ENCODE data around the gene NAT8.
"Not testable (repeated sequence)": the region's sequence is repeated elsewhere in the genome, so short reads cannot be mapped to it uniquely, and the experiment has no call there.

The NAT8 gene

GRCh38 chr2:73630662-73631266 is 11.5 kb downstream of the NAT8 start:
- not testable (repeated sequence) for DNase-seq

- not testable (repeated sequence) for DNase-seq
Observed at GRCh38 chr2:73628493-73628892, 13.7 kb downstream of the NAT8 start.

GRCh38 chr2:73626237-73626636 is 16.0 kb downstream of the NAT8 start:
- not testable (repeated sequence) for DNase-seq

GRCh38 chr2:73624625-73625024 is 17.6 kb downstream of the NAT8 start:
- DNase-seq: not testable (repeated sequence)

GRCh38 chr2:73624036-73624435 is 18.2 kb downstream of the NAT8 start:
- not testable (repeated sequence) for DNase-seq

GRCh38 chr2:73619925-73620324 is 22.3 kb downstream of the NAT8 start:
- not testable (repeated sequence) for DNase-seq

GRCh38 chr2:73614997-73615396 is 27.2 kb downstream of the NAT8 start:
- DNase-seq: no peak

GRCh38 chr2:73614105-73614504 is 28.1 kb downstream of the NAT8 start:
- no peak for DNase-seq

- no peak for DNase-seq
Observed at GRCh38 chr2:73611867-73612266, 30.4 kb downstream of the NAT8 start.

GRCh38 chr2:73611193-73611592 is 31.0 kb downstream of the NAT8 start:
- no peak for DNase-seq

- DNase-seq: no peak
Observed at GRCh38 chr2:73610111-73610510, 32.1 kb downstream of the NAT8 start.

GRCh38 chr2:73604589-73604988 is 37.6 kb downstream of the NAT8 start:
- not testable (repeated sequence) for DNase-seq

- DNase-seq: not testable (repeated sequence)
Observed at GRCh38 chr2:73603099-73603588, 39.1 kb downstream of the NAT8 start.

- no peak for DNase-seq
Observed at GRCh38 chr2:73601780-73602179, 40.4 kb downstream of the NAT8 start.

GRCh38 chr2:73594251-73594650 is 48.0 kb downstream of the NAT8 start:
- DNase-seq: no peak

- no peak for DNase-seq
Observed at GRCh38 chr2:73593680-73594079, 48.5 kb downstream of the NAT8 start.

Measured in activated T-cell treated with anti-CD3 and anti-CD28 coated beads for 4 hours (primary cell).